Effector memory CD4-positive, alpha-beta T cell (primary cell): Measurements from ENCODE around the gene TMEM80.

Source experiments
- DNase-seq, 3 donors: peaks; one replicate each; pipeline ENCODE4 v3.0.0-alpha.2; 2020
- H3K27ac ChIP-seq: 2 replicates; pipeline ENCODE4 v1.7.0; 2013; ENCODE audit warnings: mild to moderate bottlenecking, low read length, moderate library complexity; ENCODE audit not compliant: insufficient read depth, poor library complexity, severe bottlenecking
- H3K27me3 ChIP-seq: replicated peaks from 2 replicates; pipeline ENCODE4 v1.7.0; 2013; ENCODE audit warnings: mild to moderate bottlenecking, low read length; ENCODE audit not compliant: insufficient read depth, control insufficient read depth, poor library complexity, severe bottlenecking
- H3K36me3 ChIP-seq: 2 replicates; pipeline ENCODE4 v1.7.0; 2013; ENCODE audit warnings: mild to moderate bottlenecking, low read length, moderate library complexity; ENCODE audit not compliant: control insufficient read depth, insufficient read depth
- H3K4me1 ChIP-seq: 2 replicates; pipeline ENCODE4 v1.7.0; 2013; ENCODE audit warnings: low read length, mild to moderate bottlenecking; ENCODE audit not compliant: control insufficient read depth, insufficient read depth, poor library complexity, severe bottlenecking
- H3K4me3 ChIP-seq: 2 replicates; pipeline ENCODE4 v1.7.0; 2013; ENCODE audit warnings: low read length, low read depth, mild to moderate bottlenecking; ENCODE audit not compliant: insufficient read depth, poor library complexity, severe bottlenecking
- H3K9me3 ChIP-seq: 2 replicates; pipeline ENCODE4 v1.7.0; 2013; ENCODE audit warnings: mild to moderate bottlenecking, low read length, moderate library complexity; ENCODE audit not compliant: control insufficient read depth

The TMEM80 gene

GRCh38 chr11:657691-658126 is 37.9 kb upstream of the TMEM80 start:
- peaks cover 10% of the 10 kb centered on the region for H3K36me3 ChIP-seq

DNA sequence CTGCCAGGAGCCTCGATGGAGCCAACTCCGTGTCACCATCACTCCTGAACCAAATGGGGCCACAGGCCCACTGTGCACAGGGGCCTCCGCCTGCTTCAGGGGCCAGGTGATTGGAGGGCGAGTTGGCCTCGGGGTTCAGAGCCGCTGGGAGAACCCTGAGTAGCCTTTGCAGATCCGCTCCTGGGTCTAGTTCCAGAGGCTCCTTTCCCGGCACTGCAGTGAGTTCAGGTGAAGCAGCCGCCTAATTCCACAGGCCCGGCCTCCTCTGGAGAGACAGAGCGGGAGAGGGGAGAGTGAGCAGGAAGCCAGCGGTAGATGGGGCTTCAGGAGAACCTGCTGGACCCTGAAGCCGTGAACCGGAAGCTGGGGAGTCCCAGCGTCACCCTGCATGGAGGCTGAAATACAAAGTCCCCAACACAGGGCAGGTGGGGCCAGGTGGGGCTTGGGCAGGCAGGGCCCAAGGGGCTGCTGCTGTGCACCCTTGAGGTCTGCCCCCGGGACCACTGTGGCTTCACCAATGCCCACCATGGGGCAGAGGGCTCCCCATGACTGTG is 36.0 kb upstream of the TMEM80 start:
- Histone ChIP-seq H3K27ac (no peak overlapping the region), H3K4me1 (no peaks in the 10 kb centered on the region), H3K4me3 (no peak overlapping the region), H3K9me3 (no peaks in the 10 kb centered on the region), H3K36me3 (peaks cover 10% of the 10 kb centered on the region), H3K27me3 (no peaks in the 10 kb centered on the region)
- no peak for DNase-seq

More at GRCh38 chr11:657691-658126, 37.9 kb upstream of the TMEM80 start:
- Histone ChIP-seq H3K4me3 (no peak overlapping the region), H3K27ac (no peak overlapping the region), H3K27me3 (no peaks in the 10 kb centered on the region), H3K4me1 (no peaks in the 10 kb centered on the region), H3K9me3 (no peaks in the 10 kb centered on the region)
- DNase-seq, result no peak

- Histone ChIP-seq H3K9me3 (no peaks in the 10 kb centered on the region), H3K4me1 (no peaks in the 10 kb centered on the region), H3K27ac (no peak overlapping the region), H3K36me3 (peaks cover 10% of the 10 kb centered on the region), H3K4me3 (no peak overlapping the region), H3K27me3 (no peaks in the 10 kb centered on the region)
- no peak for DNase-seq
Observed at GRCh38 chr11:660281-660680, 35.3 kb upstream of the TMEM80 start.

- no peak for DNase-seq
- no peaks in the 10 kb centered on the region for H3K27me3 ChIP-seq
- H3K9me3 ChIP-seq, result no peaks in the 10 kb centered on the region
- H3K27ac ChIP-seq, result no peak overlapping the region
- no peaks in the 10 kb centered on the region for H3K4me1 ChIP-seq
- H3K36me3 ChIP-seq, result peaks cover 10% of the 10 kb centered on the region
- H3K4me3 ChIP-seq, result no peak overlapping the region
Observed at GRCh38 chr11:660681-661444, 34.8 kb upstream of the TMEM80 start.

GRCh38 chr11:662689-663274 is 32.8 kb upstream of the TMEM80 start:
- no peaks in the 10 kb centered on the region for H3K9me3 ChIP-seq
- H3K27ac ChIP-seq, result no peak overlapping the region
- H3K4me1 ChIP-seq, result no peaks in the 10 kb centered on the region
- DNase-seq, result peak in 2 of 3 donors; percentile 16 to 18
- H3K27me3 ChIP-seq, result no peaks in the 10 kb centered on the region
- H3K36me3 ChIP-seq, result peaks cover 6% of the 10 kb centered on the region
- H3K4me3 ChIP-seq, result no peak overlapping the region

DNA sequence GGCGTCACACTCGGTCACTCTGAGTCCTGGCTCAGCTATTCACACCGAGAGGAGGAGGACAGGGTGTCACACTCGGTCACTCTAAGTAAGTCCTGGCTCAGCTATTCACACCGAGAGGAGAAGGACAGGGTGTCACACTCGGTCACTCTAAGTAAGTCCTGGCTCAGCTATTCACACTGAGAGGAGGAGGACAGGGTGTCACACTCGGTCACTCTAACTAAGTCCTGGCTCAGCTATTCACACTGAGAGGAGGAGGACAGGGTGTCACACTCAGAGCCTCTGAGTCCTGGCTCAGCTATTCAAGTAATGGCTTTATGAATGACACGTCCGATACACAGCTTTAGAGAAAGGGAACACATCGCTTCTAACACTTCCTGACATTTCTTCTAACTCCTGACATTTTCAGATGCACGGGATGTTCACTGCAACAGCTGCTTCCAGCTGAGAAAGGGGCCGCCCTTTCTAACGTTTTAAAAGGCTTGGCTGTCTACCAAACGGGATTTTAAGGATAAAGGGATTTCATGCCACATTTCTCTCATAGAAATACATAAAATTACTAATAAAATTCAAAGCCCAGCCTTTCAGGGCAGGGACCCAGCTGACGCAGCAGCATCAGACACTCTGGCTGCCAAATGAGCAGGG is 30.4 kb upstream of the TMEM80 start:
- no peak overlapping the region for H3K27ac ChIP-seq
- H3K4me1 ChIP-seq, result no peaks in the 10 kb centered on the region
- no peak overlapping the region for H3K4me3 ChIP-seq
- no peaks in the 10 kb centered on the region for H3K27me3 ChIP-seq
- peaks cover 6% of the 10 kb centered on the region for H3K36me3 ChIP-seq
- DNase-seq, result no peak
- H3K9me3 ChIP-seq, result no peaks in the 10 kb centered on the region

- Histone ChIP-seq H3K27me3 (no peaks in the 10 kb centered on the region), H3K4me3 (no peak overlapping the region), H3K9me3 (no peaks in the 10 kb centered on the region), H3K36me3 (peaks cover 3% of the 10 kb centered on the region), H3K27ac (no peak overlapping the region), H3K4me1 (no peaks in the 10 kb centered on the region)
- DNase-seq, result no peak
Observed at GRCh38 chr11:665704-666281, 29.8 kb upstream of the TMEM80 start.

DNA sequence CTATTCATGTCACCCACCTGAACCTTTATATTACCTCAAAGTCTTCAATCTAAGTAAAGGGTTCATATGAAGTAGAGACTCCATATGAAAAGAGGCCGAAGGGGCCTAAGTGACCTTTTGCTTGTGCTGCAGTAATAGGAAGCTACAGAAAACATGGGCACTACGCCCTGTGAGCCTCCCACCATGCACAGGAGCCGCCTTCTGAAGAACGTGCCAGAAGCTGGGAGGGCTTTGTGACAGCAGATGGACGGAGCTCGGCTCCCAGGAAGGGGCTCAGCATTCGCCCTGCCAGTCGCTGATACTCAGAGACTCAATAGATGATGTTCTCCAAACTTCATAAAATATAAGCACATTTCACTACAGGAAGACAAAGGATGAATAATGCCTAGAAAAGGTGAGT is 21.8 kb upstream of the TMEM80 start:
- Histone ChIP-seq H3K4me3 (no peak overlapping the region), H3K36me3 (peaks cover 27% of the 10 kb centered on the region), H3K9me3 (no peaks in the 10 kb centered on the region), H3K27me3 (no peaks in the 10 kb centered on the region), H3K27ac (no peak overlapping the region), H3K4me1 (no peaks in the 10 kb centered on the region)
- DNase-seq, result no peak

GRCh38 chr11:674406-674805 is 21.2 kb upstream of the TMEM80 start:
- H3K9me3 ChIP-seq, result no peaks in the 10 kb centered on the region
- H3K27ac ChIP-seq, result no peak overlapping the region
- H3K27me3 ChIP-seq, result no peaks in the 10 kb centered on the region
- DNase-seq, result no peak
- no peak overlapping the region for H3K4me3 ChIP-seq
- H3K4me1 ChIP-seq, result no peaks in the 10 kb centered on the region
- H3K36me3 ChIP-seq, result peaks cover 27% of the 10 kb centered on the region
